ENCODE results near the gene WDR45. TPM values are rescaled to one million over a fixed set of nuclear protein-coding genes. Genes with fewer than 3 reads are reported as not detected.
"Not testable (repeated sequence)": the region's sequence is repeated elsewhere in the genome, so short reads cannot be mapped to it uniquely, and the experiment has no call there.

WDR45 gene
- 10 to 100 TPM; 52.3 to 61.1 TPM for total RNA-seq
- long read RNA-seq, transcript WDR45-207 (11 exons, 1,639 nt), result major isoform, 34 of 63 reads
- long read RNA-seq, partial matches to known transcripts, result 9 of 63 reads
- long read RNA-seq, other reads (novel, unspliced or antisense), result 17 of 63 reads

DNA sequence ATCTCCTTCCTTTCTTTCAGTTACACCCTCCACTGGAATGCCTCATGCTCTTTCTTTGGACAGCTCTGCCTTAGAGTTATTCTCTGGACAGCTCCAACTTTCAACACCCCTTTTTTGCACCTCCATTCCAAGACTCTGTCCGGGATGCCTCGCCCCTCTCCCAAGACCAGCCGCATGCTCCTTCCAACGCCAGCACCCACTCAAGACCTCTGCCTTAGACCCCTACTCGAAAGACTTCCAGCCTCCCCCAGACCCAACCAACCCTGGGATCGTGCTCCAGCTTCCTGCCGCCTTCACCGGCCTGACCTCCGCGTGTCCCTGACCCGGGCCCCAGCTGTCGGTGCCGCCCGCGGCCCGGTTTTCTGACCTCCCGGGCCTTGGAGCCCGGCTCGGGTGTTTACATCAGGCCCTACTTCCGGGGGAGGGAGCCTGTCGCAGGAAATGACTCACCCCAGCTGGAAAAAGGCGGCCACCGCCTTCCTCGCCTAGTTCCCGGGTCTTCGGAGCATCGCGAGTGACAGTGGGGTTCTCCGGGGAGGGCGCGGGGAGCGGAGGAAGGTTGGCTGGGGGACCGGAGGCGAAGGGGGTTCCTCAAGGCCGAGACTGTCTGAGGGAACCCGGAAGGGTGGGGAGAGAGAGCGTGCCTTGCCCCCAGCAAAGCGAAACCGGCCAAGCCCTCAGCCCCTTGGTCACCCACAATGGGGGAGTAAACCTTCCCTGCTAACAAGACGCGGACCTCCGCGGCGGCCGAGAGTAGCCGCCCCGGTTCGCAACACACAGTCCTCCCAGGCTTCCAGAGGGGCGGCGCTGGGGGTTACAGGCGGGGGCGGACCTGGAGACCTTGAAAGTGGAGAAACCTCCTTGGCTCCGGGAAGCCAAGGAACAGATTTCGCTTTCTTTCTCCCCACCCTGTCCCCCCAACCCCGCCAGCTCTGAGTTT lies at the start of gene WDR45:
TSS of gene WDR45 (minus strand) at position 399 of the 940 bp plus-strand sequence. CDS start 1,792 bp downstream, outside the sequence.
- intact Hi-C loops (cut with DNase I), result no loop called here
- DNase-seq (peak; percentile 81), ATAC-seq (peak; percentile 91 to 93)

DNA sequence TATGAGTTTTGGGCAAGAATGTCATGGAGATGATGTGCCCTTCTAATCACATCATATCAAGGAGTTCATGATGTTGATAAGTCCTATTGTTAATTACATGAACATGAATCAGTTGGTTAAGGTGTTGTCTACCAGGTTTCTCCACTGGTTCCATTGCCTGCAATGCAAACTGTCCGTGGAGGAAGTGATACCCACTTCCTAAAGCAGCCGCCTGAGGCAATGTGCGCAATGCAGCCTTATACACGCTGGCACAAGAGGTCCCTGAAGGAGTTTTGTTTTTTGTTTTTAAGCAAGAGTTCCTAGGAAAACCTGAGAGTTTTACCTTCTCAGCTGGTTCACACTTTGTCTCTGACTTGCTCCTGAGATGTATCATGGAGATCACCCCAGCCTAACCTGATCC lies 49.7 kb upstream of the WDR45 start:
- no peak for ATAC-seq
- intact Hi-C loops (cut with DNase I), result no loop called here
- DNase-seq, result no peak

GRCh38 chrX:49127742-49128258 lies 48.1 kb upstream of the WDR45 start:
- DNase-seq; ATAC-seq; intact Hi-C loops (cut with DNase I): not testable (repeated sequence)

- intact Hi-C loops (cut with DNase I), result no loop called here
- ATAC-seq, result no peak
- no peak for DNase-seq
Measured at GRCh38 chrX:49122499-49122898, 42.8 kb upstream of the WDR45 start.

- DNase-seq, result no peak
- no peak for ATAC-seq
- intact Hi-C loops (cut with DNase I), result no loop called here
Measured at GRCh38 chrX:49120091-49120490, 40.4 kb upstream of the WDR45 start.

DNA sequence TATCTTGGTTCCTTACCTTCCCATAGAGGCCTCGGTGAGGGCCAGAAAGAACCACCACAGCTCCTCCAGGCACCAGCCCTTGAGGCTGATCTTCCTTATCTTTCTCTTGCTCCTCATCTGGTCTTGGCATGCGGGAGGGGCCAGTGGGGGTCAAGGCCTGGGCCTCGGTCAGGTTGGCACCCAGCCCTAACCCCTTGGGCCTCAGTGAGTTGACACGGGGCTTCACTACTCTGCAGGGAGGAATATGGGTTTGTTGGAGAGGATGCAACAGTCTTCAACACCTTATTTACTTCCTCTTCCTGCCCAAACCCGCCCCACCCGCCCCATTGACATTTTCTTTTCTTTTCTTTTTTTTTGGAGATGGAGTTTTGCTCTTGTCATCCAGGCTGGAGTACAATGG lies 37.9 kb upstream of the WDR45 start:
- intact Hi-C loops (cut with DNase I), result no loop called here
- no peak for ATAC-seq
- DNase-seq, result no peak

- DNase-seq (no peak), ATAC-seq (no peak)
- intact Hi-C loops (cut with DNase I), result no loop called here
Measured at GRCh38 chrX:49116716-49117115, 37.0 kb upstream of the WDR45 start.

GRCh38 chrX:49116076-49116475 lies 36.4 kb upstream of the WDR45 start:
- intact Hi-C loops (cut with DNase I), result no loop called here
- no peak for ATAC-seq
- DNase-seq, result no peak

- ATAC-seq, result no peak
- intact Hi-C loops (cut with DNase I), result no loop called here
Measured at GRCh38 chrX:49111791-49112190, 32.1 kb upstream of the WDR45 start.

DNA sequence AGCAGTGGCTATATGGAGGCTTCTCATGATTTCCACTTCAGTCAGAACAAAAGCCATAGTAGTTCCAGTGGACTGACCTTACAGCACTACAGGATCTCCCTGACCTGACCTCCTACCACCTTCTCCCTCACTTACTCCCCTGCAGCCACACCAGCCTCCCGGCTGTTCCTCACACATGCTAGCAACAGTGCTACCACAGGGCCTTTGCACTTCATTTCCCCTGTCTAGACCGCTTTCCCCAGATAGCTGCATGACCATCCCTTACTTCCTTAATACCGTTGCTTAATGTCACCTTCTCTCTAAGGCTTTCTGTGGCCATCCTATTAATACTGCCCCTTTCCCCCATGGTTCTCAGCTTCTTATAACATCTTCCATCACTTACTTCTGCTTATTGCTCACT lies 30.7 kb upstream of the WDR45 start:
- ATAC-seq (no peak), DNase-seq (no peak)
- intact Hi-C loops (cut with DNase I), result no loop called here

More at GRCh38 chrX:49111791-49112190, 32.1 kb upstream of the WDR45 start:
- no peak for DNase-seq

GRCh38 chrX:49108641-49109040 lies 29.0 kb upstream of the WDR45 start:
- ATAC-seq (no peak), DNase-seq (no peak)
- intact Hi-C loops (cut with DNase I), result no loop called here

- ATAC-seq (peak; percentile 76 to 77), DNase-seq (no peak)
- intact Hi-C loops (cut with DNase I), result no loop called here
Measured at GRCh38 chrX:49106930-49107329, 27.2 kb upstream of the WDR45 start.

DNA sequence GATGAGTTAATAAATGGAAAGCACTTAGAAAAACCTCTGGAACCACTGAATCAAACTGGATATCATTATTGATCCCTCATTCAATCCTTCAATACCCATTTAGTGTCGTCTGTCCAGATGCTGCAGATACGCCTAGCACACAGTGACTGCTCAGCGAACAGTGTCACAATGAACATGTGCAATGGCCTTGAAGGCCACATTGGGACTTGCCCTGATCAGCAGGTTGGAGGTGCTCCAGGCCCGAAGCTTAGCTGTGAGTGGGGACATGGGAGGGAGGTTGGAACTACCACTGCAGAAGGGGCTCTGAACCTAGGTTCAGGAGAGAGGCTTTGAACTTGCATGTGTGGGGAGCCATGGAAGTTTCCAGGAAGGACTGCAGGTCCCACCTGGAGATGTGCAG lies 26.6 kb upstream of the WDR45 start:
- intact Hi-C loops (cut with DNase I), result no loop called here
- ATAC-seq (no peak), DNase-seq (no peak)

GRCh38 chrX:49103637-49104036 lies 23.9 kb upstream of the WDR45 start:
- DNase-seq, result no peak
- no peak for ATAC-seq
- intact Hi-C loops (cut with DNase I), result no loop called here

- DNase-seq, result no peak
Measured at GRCh38 chrX:49102190-49102589, 22.5 kb upstream of the WDR45 start.

DNA sequence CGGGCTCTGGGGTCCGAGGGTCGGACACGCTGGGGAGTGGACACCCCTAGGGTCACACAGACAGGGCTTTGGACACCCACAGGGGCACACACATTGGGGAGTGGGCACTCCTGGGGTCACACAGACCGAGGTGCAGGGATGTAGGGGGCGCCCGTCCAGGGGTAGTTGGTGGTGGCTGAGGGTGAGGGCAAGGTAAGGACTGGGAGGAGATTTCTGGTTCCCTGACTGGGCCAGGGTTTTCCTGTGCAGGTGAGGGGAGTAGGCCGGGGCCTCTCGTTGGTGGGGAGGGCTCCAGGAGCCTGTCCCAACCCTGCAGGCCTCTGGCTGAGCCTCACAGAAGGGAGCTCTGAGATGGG lies 21.9 kb upstream of the WDR45 start:
- DNase-seq (no peak), ATAC-seq (peak in 1 of 2 donors; percentile 0)
- intact Hi-C loops (cut with DNase I), result no loop called here

More at GRCh38 chrX:49102190-49102589, 22.5 kb upstream of the WDR45 start:
- intact Hi-C loops (cut with DNase I), result no loop called here
- no peak for ATAC-seq

DNA sequence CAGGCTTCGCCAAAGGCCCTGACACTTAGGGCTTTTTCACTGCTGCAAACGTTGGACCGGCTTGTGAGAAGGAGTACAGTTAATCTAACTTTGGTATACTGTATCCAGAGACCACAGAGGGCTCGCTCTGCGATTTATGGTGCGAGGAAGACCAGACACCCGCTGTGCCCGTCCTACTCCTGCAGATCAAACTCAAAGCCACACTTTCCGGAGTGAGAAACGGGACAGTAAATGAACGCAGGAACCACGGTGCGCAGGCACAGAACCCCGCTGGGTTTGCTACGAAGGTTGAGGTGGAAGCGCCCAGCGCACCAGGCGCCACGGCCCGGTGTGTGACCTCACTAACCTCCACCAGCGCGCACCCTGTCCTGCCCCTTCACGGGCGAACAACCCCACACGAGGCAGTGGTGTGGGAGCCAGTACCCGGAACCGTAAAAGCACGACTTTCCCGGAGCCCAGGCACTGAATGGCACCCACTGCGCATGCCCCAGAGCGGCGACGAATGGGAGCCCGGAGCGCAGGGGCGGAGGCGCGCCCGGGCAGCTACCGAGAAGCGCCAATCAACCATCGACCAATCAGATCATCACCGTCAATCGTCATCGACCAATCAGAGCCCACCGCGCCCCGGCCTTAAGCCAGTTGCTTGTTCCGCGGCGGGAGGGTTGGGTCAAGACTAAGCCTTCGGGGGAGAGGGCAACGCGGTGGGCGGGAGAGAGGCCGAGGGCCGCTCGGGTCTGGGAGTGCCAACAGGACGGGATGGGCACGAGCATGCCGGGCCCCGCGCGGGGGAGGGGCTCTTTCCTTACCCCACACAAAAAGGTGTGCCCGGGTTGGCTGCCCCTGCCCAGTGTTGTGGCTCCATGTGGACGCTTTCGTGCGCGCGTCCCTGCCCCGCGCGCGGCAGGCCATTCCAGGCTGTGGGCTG lies 21.3 kb upstream of the WDR45 start:
- DNase-seq, result peak; percentile 92
- intact Hi-C loops (cut with DNase I), result no loop called here
- ATAC-seq, result peak; percentile 98 to 99

- ATAC-seq (no peak), DNase-seq (no peak)
- intact Hi-C loops (cut with DNase I), result no loop called here
Measured at GRCh38 chrX:49096419-49096818, 16.7 kb upstream of the WDR45 start.

DNA sequence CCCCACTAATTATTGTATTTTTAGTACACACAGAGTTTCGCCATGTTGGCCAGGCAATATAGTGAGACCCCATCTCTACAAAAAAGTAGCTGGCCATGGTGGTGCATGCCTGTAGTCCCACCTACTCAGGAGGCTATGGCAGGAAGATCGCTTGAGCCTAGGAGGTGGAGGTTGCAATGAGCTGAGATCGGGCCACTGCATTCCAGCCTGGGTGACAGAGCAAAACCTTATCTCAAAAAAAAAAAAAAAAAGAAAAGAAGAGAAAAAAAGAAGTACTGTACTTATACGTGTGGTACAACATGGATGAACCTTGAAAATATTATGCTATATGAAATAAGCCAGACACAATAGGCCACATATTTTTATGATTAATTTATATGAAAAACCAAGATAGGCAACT lies 9.9 kb upstream of the WDR45 start:
- no peak for DNase-seq
- intact Hi-C loops (cut with DNase I), result no loop called here
- no peak for ATAC-seq
